Epidermal melanocyte (primary cell): ENCODE measurements around the gene MATN1.

Experiments used
- DNase-seq: peaks from one replicate; pipeline ENCODE4 v3.0.0; 2011; ENCODE audit warnings: low spot score; ENCODE audit not compliant: insufficient read length

Gene MATN1

GRCh38 chr1:30663596-30664091, 59.7 kb downstream of the MATN1 start:
- DNase-seq, result no peak

DNA sequence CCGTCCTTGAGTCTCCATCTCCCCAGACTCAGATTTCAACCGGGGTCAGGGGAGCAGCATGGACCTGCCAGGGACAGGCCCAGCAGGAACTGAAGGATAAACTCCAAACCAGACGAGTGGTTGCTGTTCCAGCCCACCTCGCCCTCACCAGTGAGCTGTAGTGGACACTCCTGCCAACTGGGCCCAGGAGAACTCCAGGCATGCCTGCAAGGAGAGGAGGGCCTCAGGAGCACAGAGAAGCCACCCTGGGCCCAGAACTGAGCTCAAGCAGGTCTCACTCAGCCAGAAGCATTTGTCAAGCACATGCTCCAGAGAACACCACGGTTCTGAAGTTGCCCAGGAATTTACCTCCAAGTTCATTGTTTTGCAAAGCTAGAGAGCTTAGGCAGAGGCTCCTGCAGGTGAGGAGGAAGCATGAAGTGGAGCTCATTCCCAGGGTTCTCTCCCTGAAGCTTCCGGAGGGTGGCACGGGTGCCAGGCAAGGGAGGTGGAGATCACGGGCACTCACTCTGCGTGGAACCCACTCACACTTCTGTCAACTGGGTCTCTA, 61.0 kb downstream of the MATN1 start:
- DNase-seq, result no peak

GRCh38 chr1:30661311-30661710, 62.1 kb downstream of the MATN1 start:
- DNase-seq, result no peak
